ENCODE measurements around the gene FKBP2. TPM values are rescaled to one million over a fixed set of nuclear protein-coding genes. Genes with fewer than 3 reads are reported as not detected.
A peak's percentile ranks its signal among the peaks of the same experiment; 100 is the strongest.

Gene FKBP2
- total RNA-seq, 6 experiments from 2014 or later, result 49.4 to 108 (median 66.7) TPM

GRCh38 chr11:64241241-64241490 lies 271 bp downstream of the FKBP2 start:
- ATAC-seq (peak; percentile 76 to 90 (median 84)), DNase-seq (peak in 2 of 3 donors; percentile 100)
- peak overlapping the region; percentile 96 to 98 (median 97) for H3K27ac ChIP-seq
- no peak for TF ChIP-seq POLR2A (IDR thresholded peaks at IDR 0.05)
- no peak for TF ChIP-seq CTCF (IDR thresholded peaks at IDR 0.05)
- H3K4me3 ChIP-seq, result peak overlapping the region; percentile 93 to 98 (median 98)
- H3K27me3 ChIP-seq, result no peaks in the 10 kb centered on the region
- WGBS (ENCODE audit: insufficient coverage, low coverage, low lambda C conversion rate, missing lambda C conversion rate), result 0% methylated on average over 17 of the region's 24 CpGs
- peaks cover 0 to 5% (median 2%) of the 10 kb centered on the region in 4 donors for H3K36me3 ChIP-seq
- peaks cover 0 to 36% (median 12%) of the 10 kb centered on the region in 4 donors for H3K4me1 ChIP-seq
- intact Hi-C loops (cut with DNase I), result no loop called here
- H3K9me3 ChIP-seq, result no peaks in the 10 kb centered on the region

GRCh38 chr11:64241491-64242374 lies 838 bp downstream of the FKBP2 start:
- intact Hi-C loops (cut with DNase I), result no loop called here
- TF ChIP-seq CTCF (IDR thresholded peaks at IDR 0.05), result no peak
- peak; percentile 39 for TF ChIP-seq POLR2A (IDR thresholded peaks at IDR 0.05)
- peak in 2 of 3 donors; percentile 80 to 100 for DNase-seq
- peak; percentile 1 to 6 (median 4) for ATAC-seq
- H3K9me3 ChIP-seq, result no peaks in the 10 kb centered on the region
- H3K4me3 ChIP-seq, result peak overlapping the region; percentile 93 to 98 (median 98)
- H3K36me3 ChIP-seq, result peaks cover 0 to 5% (median 2%) of the 10 kb centered on the region in 4 donors
- WGBS (ENCODE audit: insufficient coverage, low coverage, low lambda C conversion rate, missing lambda C conversion rate), result 0% methylated on average over 16 of the region's 63 CpGs
- H3K27ac ChIP-seq, result peak overlapping the region; percentile 60 to 97 (median 90)
- no peaks in the 10 kb centered on the region for H3K27me3 ChIP-seq
- H3K4me1 ChIP-seq, result peaks cover 0 to 36% (median 12%) of the 10 kb centered on the region in 4 donors

- peaks cover 0 to 28% (median 10%) of the 10 kb centered on the region in 4 donors for H3K4me1 ChIP-seq
- intact Hi-C loops (cut with DNase I), result no loop called here
- H3K27ac ChIP-seq, result no peak overlapping the region
- H3K9me3 ChIP-seq, result no peaks in the 10 kb centered on the region
- 80% methylated on average over 1 of the region's 8 CpGs for WGBS (ENCODE audit: insufficient coverage, low coverage, low lambda C conversion rate, missing lambda C conversion rate)
- no peak for DNase-seq
- H3K36me3 ChIP-seq, result peaks cover 0 to 5% (median 2%) of the 10 kb centered on the region in 4 donors
- TF ChIP-seq POLR2A (IDR thresholded peaks at IDR 0.05) (no peak), CTCF (IDR thresholded peaks at IDR 0.05) (no peak)
- H3K4me3 ChIP-seq, result no peak overlapping the region
- no peaks in the 10 kb centered on the region for H3K27me3 ChIP-seq
- ATAC-seq, result no peak
These were observed 2.5 kb downstream of the FKBP2 start for GRCh38 chr11:64243236-64243854.

- no peaks in the 10 kb centered on the region for H3K27me3 ChIP-seq
- H3K9me3 ChIP-seq, result no peaks in the 10 kb centered on the region
- no peak for TF ChIP-seq POLR2A (IDR thresholded peaks at IDR 0.05)
- no peak for TF ChIP-seq CTCF (IDR thresholded peaks at IDR 0.05)
- DNase-seq (no peak), ATAC-seq (no peak)
- WGBS (ENCODE audit: insufficient coverage, low coverage, low lambda C conversion rate, missing lambda C conversion rate), result 61% methylated on average over 2 of the region's 5 CpGs
- H3K4me3 ChIP-seq, result no peak overlapping the region
- H3K36me3 ChIP-seq, result peaks cover 0 to 5% (median 2%) of the 10 kb centered on the region in 4 donors
- intact Hi-C loops (cut with DNase I), result no loop called here
- peaks cover 0 to 26% (median 10%) of the 10 kb centered on the region in 4 donors for H3K4me1 ChIP-seq
- H3K27ac ChIP-seq, result no peak overlapping the region
These were observed 3.2 kb downstream of the FKBP2 start for GRCh38 chr11:64244107-64244506.
